RPMI7951 (cell line): ENCODE results near the gene FBLN7. TPM values are rescaled to one million over a fixed set of nuclear protein-coding genes. Genes with fewer than 3 reads are reported as not detected.
"Not testable (repeated sequence)": the region's sequence is repeated elsewhere in the genome, so short reads cannot be mapped to it uniquely, and the experiment has no call there.

Experiments
- DNase-seq: peaks from one replicate; pipeline ENCODE4 v3.0.0-alpha.2; 2012; ENCODE audit warnings: low read depth
- total RNA-seq: library from RNA; depleted of rRNA; stranded (reverse); fragments of >200 nt; shearing (Covaris generic); gene quantifications from 2 replicates; pipeline ENCODE4 v1.2.3, GENCODE V29; 2014

The FBLN7 gene
- total RNA-seq, 1 experiment from 2014 or later = 10.2 TPM

- DNase-seq = no peak
Measured at GRCh38 chr2:112183327-112184025, 45.3 kb downstream of the FBLN7 start.

GRCh38 chr2:112184121-112184520, 45.9 kb downstream of the FBLN7 start:
- DNase-seq = no peak

DNA sequence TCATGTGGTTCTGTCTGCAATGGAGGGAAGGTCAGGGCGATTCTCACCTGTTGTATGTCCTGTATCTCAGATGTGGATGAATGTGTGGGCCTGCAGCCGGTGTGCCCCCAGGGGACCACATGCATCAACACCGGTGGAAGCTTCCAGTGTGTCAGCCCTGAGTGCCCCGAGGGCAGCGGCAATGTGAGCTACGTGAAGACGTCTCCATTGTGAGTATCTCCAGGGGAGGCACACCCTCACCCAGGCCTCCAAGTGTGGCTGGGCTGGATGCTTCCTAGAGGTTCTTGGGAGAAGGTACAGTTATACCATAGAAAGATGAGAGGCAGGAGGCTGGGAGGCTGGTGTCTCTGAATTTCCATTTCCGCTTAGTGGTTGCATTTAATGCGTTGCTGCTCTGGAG, 46.9 kb downstream of the FBLN7 start:
- DNase-seq = no peak

- DNase-seq = no peak
Measured at GRCh38 chr2:112187046-112187715, 49.0 kb downstream of the FBLN7 start.

DNA sequence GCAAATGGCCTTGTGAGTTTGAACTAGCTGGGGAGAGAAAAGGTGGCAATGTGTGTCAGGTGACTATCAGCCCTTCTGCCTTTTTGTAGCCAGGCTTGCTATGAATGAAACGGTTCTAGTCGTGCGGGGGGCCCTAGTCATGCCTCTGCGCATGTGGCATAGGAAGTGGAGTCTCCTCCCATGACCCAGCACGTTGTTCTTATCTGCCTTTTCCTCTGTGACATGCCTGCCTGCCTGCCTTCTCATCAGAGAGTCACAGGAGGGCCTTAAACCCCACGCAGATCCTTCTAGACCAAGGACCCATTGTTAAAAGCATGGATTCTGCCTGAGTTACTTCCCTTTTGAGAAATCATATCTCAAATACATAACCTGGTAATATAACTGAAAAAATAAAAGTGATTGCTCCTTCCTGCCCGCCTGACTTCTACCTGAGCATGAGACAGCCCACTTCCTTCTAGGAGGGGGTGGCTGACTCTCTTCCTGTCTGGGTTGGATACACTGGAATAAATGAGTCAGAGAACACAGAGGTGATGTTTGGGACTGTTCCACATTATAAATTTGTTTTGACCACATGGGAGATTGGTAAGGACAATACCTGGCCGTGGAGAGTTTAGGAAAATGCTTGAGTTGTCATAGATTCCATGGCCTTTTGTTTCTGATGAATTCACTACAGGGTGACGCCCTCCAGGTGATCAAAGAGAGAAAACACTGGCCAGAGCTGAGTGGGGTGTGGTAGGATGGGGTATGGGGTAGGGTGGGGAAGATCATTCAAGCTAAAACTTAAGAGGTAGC, 49.8 kb downstream of the FBLN7 start:
- no peak for DNase-seq

DNA sequence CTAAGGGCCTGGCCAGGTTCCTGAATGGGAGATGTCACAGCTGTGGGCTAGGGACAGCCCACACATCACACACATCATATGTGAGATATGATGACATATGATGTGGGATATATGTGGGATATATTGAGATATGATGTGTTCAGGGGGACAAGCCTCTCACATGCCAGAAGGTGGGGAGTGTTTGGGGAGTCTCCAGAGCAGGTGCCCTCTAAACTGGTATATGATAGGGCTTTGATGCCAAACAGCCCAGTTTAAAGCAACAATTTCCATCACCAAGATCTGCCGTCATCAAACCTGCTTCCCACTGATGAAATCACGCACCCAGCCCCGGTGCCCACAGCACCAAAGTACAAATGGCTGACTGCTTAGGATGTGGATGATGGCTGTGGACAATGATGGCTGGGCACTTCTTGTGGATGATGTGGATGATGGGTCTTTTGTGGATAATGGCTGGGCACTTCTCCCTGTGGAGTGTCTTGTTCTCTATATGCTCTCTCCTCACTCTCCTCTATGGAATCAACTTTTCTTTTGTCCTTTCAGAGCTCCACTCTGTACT, 50.9 kb downstream of the FBLN7 start:
- no peak for DNase-seq

GRCh38 chr2:112194028-112194427, 55.8 kb downstream of the FBLN7 start:
- no peak for DNase-seq

DNA sequence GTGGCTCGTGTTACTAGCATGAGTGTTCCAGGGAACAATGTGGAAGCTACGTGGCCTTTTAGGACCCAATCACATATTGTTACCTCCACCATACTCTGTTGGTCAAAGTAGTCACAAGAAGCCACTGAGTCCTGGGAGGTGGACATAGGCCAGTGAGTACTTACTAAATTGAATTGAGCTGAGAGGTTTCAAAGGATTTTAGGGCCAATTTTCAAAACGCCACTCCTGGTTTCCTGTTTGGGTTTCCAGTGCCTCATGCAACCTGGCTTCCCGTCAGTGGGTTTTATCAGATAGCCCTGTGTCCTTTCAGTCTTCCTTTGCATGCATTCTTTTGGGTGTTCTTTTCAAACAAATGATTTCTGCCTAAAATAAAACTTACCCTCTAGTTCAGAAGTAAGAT, 56.3 kb downstream of the FBLN7 start:
- no peak for DNase-seq

DNA sequence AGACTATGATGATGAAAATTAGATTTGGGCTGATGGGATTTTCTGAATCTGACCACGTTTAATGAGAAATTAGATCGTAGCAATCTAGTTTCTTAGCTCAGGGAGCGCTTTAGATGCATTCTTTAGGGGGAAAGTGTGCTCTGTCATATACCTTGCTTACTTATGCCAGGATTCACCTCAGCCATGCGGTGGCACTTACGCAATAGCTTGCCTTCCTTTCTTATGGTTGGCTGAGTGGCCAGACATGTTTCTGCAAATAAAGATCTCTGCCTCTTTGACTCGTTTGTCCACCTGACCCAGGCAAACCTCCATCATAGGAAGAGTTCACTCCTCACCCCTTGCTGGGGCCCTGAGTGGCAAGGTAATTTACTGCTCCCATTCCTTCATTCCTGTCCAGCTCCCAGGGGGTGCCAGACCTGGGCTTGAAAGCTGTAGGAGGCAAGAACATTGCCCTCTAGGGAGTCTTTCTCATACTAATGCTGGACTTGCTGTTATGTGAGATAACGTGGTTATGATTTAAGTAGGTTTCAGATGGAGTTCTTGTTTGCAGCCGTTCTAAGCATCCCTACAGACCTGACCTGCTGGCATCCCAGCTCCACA, 57.1 kb downstream of the FBLN7 start:
- no peak for DNase-seq

GRCh38 chr2:112195950-112196349, 57.8 kb downstream of the FBLN7 start:
- no peak for DNase-seq

DNA sequence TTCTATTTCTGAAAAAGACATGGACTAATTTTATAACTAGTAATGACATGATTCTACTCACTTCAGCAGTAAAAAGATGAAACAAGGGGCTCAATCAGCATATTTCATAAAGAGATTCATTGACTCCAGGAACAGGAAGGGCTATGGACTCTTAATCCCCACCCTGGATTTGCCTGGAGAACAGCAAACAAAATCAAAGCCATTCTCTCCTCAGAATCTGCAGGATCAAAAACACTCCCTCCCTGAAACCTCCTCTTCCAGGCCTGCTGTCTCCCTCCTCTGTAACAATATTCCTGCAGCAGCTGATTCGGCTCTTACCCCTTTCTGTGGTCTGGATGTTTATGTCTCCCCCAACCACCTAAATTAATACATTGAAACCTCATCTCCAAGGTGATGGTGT, 59.7 kb downstream of the FBLN7 start:
- no peak for DNase-seq

DNA sequence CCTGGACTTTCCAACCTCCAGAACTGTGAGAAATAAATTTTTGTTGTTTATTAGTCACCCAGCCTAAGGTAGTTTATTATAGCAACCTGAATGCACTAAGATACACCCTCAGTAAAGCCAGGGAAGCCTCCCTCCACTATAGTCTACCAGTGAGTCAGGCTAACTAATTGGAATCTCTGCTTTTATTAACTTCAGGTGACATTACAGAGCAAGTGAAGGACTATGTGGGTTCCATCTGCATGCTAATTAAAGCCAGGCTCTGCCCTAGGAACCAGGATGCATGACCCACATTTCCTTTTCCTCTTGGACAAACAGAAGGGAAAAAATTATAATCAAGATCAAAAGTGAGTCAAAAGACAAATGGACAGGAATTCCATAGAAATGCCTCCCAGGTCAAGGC, 60.6 kb downstream of the FBLN7 start:
- DNase-seq = no peak

DNA sequence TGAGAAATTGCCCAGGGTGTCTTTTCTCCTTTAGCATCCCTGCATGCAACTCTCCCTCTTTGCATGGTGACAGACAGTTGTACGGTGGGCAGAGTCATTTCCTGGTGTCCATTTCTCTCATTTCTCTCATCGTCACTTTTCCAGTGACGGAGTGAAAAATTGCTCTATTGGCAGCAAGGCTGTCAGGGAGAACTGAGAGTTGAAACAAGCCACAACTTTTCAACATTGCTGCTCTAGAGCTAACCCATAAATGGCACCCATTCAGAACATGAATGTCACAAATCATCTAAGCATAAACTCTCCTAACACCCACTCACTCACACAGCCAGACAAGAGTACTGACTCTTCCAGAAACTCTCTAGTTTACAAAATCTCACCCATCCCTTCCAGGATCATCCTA, 61.0 kb downstream of the FBLN7 start:
- no peak for DNase-seq

DNA sequence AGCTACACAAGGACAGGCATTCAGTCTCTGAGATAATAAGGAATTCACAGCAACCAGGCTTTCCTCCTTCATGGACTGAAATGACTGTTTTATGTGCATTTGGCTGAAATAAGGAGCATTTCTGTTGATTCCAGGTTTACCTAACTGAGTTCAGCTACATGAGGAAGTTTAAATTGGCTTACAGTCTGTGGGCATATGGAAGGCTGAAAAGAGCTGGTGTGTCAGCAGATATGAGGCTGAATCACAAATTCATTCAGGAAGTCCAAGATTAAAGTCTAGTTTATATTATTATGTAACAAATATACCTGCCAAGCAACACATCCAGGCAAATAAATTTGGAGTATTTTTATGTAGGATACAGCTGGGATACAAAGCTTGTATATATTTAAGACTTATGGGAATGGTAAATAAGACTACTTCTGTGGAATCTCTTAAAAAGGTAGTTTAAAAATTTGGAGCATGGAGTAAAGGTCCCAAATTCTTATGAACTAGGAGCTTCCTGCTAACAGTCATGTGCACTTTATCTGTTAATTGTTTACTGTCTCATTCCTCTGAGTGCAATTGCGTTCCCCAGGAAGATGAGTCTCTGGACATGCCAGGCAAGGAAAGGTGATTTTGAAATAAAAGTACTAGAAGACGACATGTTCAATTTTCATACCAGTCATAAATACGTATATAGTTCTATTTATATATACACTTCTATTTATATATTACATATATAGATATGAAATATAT, 63.7 kb downstream of the FBLN7 start:
- no peak for DNase-seq

DNA sequence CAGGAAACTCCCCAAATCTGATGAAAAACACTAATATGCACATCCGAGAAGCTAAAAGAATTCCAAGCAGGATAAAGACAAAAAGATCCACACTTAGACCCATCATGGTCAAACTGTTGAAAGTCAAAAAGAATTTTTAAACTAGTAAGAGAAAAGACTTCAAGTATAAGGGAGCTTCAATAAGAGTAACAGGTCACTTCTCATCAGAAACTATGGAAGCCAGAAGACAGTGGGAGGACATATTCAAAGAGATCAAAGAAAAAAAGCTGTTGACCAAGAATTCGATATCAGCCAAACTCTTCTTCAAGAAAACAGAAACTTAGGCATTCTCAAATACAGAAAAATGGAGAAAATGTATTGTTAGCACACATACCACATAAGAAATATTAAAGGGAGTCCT, 66.2 kb downstream of the FBLN7 start:
- peak; percentile 24 for DNase-seq

DNA sequence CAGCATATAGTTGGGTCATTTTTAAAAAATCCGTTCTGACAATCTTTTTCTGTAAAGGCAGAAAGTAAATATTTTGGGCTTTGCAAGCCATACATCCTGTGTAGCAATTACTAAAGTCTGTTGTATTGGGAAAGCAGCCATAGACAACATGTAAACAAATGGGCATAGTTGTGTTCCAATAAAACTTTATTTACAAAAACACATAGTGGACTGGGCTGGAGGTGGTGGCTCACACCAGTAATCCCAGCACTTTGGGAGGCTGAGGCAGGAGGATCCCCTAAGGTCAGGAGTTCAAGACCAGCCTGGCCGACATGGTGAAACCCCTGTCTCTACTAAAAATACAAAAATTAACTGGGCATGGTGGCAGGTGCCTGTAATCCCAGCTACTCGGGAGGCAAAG, 69.7 kb downstream of the FBLN7 start:
- DNase-seq = not testable (repeated sequence)

DNA sequence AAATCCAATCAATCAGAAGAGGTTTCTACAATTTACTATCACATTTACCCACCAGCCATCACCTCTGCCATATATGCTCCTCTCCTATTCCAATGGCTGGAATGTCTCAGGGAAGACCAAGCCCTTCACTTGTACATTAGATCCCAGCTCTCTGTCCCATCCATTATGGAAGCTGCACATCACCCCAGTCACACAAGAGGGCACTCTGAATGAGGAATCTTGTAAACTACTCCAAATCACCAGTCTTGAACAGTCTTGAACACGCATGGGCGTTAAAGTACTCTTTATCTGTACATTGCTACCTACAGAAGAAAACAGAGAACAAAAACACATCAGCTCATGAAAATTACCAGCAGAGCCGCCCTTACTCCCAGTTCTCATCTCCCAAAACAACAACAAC, 78.0 kb downstream of the FBLN7 start:
- peak; percentile 41 for DNase-seq

DNA sequence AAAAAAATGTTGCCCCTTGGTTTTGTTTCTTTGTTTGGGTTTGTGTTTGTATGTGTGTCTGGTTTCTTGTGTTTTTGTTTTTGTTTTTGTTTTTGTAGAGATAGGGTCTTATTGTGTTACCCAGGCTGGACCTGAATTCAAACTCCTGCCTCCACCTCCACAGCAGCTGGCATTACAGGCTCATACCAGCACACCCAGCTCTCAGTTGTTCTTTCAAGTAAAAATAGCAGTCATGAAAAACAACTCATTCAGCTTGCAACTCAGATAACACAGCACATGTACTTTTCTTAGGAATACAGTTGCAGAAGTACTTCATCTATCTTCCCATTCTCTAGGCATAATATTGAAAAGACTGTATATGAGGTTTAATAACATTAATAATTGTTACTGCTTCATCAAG, 79.7 kb downstream of the FBLN7 start:
- DNase-seq = no peak

DNA sequence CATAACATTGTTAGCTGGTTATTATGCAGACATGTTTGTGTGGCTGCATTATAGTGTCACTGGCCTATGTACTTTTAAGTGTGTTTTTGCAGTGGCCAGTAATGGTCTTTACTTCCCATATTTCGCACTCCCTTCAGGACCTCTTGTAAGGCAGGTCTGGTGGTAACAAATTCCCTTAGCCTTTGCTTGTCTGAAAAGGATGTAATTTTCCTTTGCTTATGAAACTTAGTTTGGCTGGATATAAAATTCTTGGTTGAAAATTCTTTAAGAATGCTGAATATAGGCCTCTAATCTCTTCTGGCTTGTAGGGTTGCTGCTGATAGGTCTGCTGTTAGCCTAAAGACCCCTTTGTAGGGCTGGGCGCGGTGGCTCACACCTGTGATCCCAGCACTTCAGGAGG, 82.0 kb downstream of the FBLN7 start:
- DNase-seq = no peak

DNA sequence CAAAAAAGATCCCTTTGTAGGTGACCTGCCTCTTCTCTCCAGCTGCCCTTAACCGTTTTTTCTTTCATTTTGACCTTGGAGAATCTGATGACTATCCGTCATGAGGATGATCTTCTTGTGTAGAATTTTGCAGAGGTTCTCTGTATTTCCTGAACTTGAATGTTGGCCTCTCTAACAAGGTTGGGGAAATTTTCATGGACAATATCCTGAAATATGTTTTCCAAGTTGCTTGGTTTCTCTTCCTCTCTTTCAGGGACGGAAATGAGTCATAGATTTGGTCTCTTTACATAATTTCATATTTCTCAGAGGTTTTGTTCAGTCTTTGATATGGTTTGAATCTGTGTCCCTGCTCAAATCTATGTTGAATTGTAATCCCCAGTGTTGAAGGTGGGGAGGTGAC, 82.6 kb downstream of the FBLN7 start:
- DNase-seq = no peak

GRCh38 chr2:112229348-112229747, 91.2 kb downstream of the FBLN7 start:
- DNase-seq = no peak

GRCh38 chr2:112230371-112230770, 92.2 kb downstream of the FBLN7 start:
- no peak for DNase-seq
